Thymus (tissue), 11 donors: ENCODE measurements around the gene MAPK13. TPM values are rescaled to one million over a fixed set of nuclear protein-coding genes. Genes with fewer than 3 reads are reported as not detected.
A peak's percentile ranks its signal among the peaks of the same experiment; 100 is the strongest.

ENCODE experiments used
- DNase-seq, 9 donors: peaks; one replicate each; pipeline ENCODE4 v3.0.0-alpha.2; 2013; ENCODE audit warnings: low spot score in 9 of 9, low read depth in 6 of 9, missing footprints in 1 of 9
- H3K27ac ChIP-seq, 2 donors: one replicate each; pipeline ENCODE4 v1.5.1; 2013; ENCODE audit warnings: control low read depth in 1 of 2, low read depth in 1 of 2, low read length in 1 of 2, mild to moderate bottlenecking in 1 of 2, moderate library complexity in 1 of 2
- H3K27me3 ChIP-seq, 2 donors: one replicate each; pipeline ENCODE4 v1.5.1; 2013; ENCODE audit warnings: low read length in 1 of 2; ENCODE audit not compliant: control insufficient read depth in 2 of 2, insufficient read depth in 1 of 2
- H3K36me3 ChIP-seq, 2 donors: one replicate each; pipeline ENCODE4 v1.5.1; 2013; ENCODE audit warnings: low read length in 1 of 2, mild to moderate bottlenecking in 1 of 2, moderate library complexity in 1 of 2; ENCODE audit not compliant: control insufficient read depth in 2 of 2, insufficient read depth in 2 of 2
- H3K4me1 ChIP-seq, 2 donors: one replicate each; pipeline ENCODE4 v1.5.1; 2013; ENCODE audit warnings: low read length in 2 of 2; ENCODE audit not compliant: control insufficient read depth in 2 of 2, insufficient read depth in 2 of 2
- H3K4me3 ChIP-seq, 2 donors: one replicate each; pipeline ENCODE4 v1.5.1; 2013; ENCODE audit warnings: low read length in 2 of 2, control low read depth in 1 of 2, mild to moderate bottlenecking in 1 of 2
- H3K9me3 ChIP-seq, 2 donors: one replicate each; pipeline ENCODE4 v1.5.1; 2013; ENCODE audit warnings: low read length in 1 of 2, mild to moderate bottlenecking in 1 of 2; ENCODE audit not compliant: control insufficient read depth in 2 of 2, insufficient read depth in 1 of 2
- WGBS: extraction: QIAGEN DNeasy Blood & Tissue Kit; methylation state at CpG from one replicate; pipeline ENCODE4 v1.1.7; 2013; 5-methylcytosine and 5-hydroxymethylcytosine counted together
- polyA plus RNA-seq: library from polyadenylated mRNA; stranded (reverse); fragments of 200-250 nt; gene quantifications from one replicate; pipeline ENCODE4 v1.2.3, GENCODE V29; 2013
- total RNA-seq: library from RNA; stranded (reverse); fragments of 120-200 nt; gene quantifications from one replicate; pipeline ENCODE4 v1.2.4, GENCODE V29; 2013
- donor health status: healthy.

MAPK13 gene
- total and polyA plus RNA-seq, 2 donors: 8.5 to 30.1 TPM

- peak overlapping the region; percentile 84 to 97 for H3K27ac ChIP-seq
- WGBS: 96% methylated on average over 3 of the region's 3 CpGs
- H3K4me3 ChIP-seq: no peak overlapping the region
- H3K4me1 ChIP-seq: peaks cover 37 to 58% of the 10 kb centered on the region in 2 donors
- no peaks in the 10 kb centered on the region for H3K27me3 ChIP-seq
- H3K36me3 ChIP-seq: peaks cover 9 to 45% of the 10 kb centered on the region in 2 donors
- no peaks in the 10 kb centered on the region for H3K9me3 ChIP-seq
- DNase-seq: no peak
Observed at GRCh38 chr6:36110050-36110449, 20.3 kb upstream of the MAPK13 start.

- Histone ChIP-seq H3K4me3 (no peak overlapping the region), H3K9me3 (no peaks in the 10 kb centered on the region), H3K36me3 (peaks cover 9 to 41% of the 10 kb centered on the region in 2 donors), H3K27ac (no peak overlapping the region), H3K4me1 (peaks cover 43 to 65% of the 10 kb centered on the region in 2 donors), H3K27me3 (no peaks in the 10 kb centered on the region)
- no peak for DNase-seq
- WGBS: 98% methylated on average over 4 of the region's 4 CpGs
Observed at GRCh38 chr6:36110863-36111262, 19.4 kb upstream of the MAPK13 start.

GRCh38 chr6:36111526-36111925, 18.8 kb upstream of the MAPK13 start:
- 98% methylated on average over 7 of the region's 7 CpGs for WGBS
- no peak for DNase-seq
- no peaks in the 10 kb centered on the region for H3K27me3 ChIP-seq
- H3K36me3 ChIP-seq: peaks cover 9 to 41% of the 10 kb centered on the region in 2 donors
- no peak overlapping the region for H3K27ac ChIP-seq
- peaks cover 49 to 72% of the 10 kb centered on the region in 2 donors for H3K4me1 ChIP-seq
- H3K4me3 ChIP-seq: no peak overlapping the region
- H3K9me3 ChIP-seq: no peaks in the 10 kb centered on the region

- H3K9me3 ChIP-seq: no peaks in the 10 kb centered on the region
- H3K4me1 ChIP-seq: peaks cover 44 to 76% of the 10 kb centered on the region in 2 donors
- peak overlapping the region; percentile 72 to 85 for H3K27ac ChIP-seq
- no peak overlapping the region for H3K4me3 ChIP-seq
- no peak for DNase-seq
- peaks cover 9 to 30% of the 10 kb centered on the region in 2 donors for H3K36me3 ChIP-seq
- no peaks in the 10 kb centered on the region for H3K27me3 ChIP-seq
Observed at GRCh38 chr6:36113049-36113448, 17.3 kb upstream of the MAPK13 start.

- Histone ChIP-seq H3K4me1 (peaks cover 44 to 76% of the 10 kb centered on the region in 2 donors), H3K27me3 (no peaks in the 10 kb centered on the region), H3K36me3 (peaks cover 9 to 28% of the 10 kb centered on the region in 2 donors), H3K4me3 (no peak overlapping the region), H3K9me3 (no peaks in the 10 kb centered on the region), H3K27ac (peak overlapping the region; percentile 85 to 91)
- peak in 3 of 9 donors; percentile 40 to 78 (median 48) for DNase-seq
- WGBS: 17% methylated on average over 2 of the region's 2 CpGs
Observed at GRCh38 chr6:36113703-36114102, 16.6 kb upstream of the MAPK13 start.

GRCh38 chr6:36114798-36115408, 15.4 kb upstream of the MAPK13 start:
- Histone ChIP-seq H3K4me3 (peak overlapping the region; percentile 1 to 14), H3K27me3 (no peaks in the 10 kb centered on the region), H3K27ac (peak overlapping the region; percentile 85 to 87), H3K4me1 (peaks cover 41 to 77% of the 10 kb centered on the region in 2 donors), H3K9me3 (no peaks in the 10 kb centered on the region), H3K36me3 (peaks cover 9 to 23% of the 10 kb centered on the region in 2 donors)
- peak in 4 of 9 donors; percentile 66 to 87 (median 73) for DNase-seq
- 3% methylated on average over 4 of the region's 4 CpGs for WGBS

- DNase-seq: no peak
- Histone ChIP-seq H3K4me3 (no peak overlapping the region), H3K27me3 (no peaks in the 10 kb centered on the region), H3K9me3 (no peaks in the 10 kb centered on the region), H3K4me1 (peaks cover 41 to 77% of the 10 kb centered on the region in 2 donors), H3K36me3 (peaks cover 5 to 18% of the 10 kb centered on the region in 2 donors), H3K27ac (peak overlapping the region; percentile 85 to 90)
- 83% methylated on average over 10 of the region's 10 CpGs for WGBS
Observed at GRCh38 chr6:36115412-36115811, 14.9 kb upstream of the MAPK13 start.

- H3K27me3 ChIP-seq: no peaks in the 10 kb centered on the region
- H3K4me1 ChIP-seq: peaks cover 50 to 82% of the 10 kb centered on the region in 2 donors
- peaks cover 5 to 17% of the 10 kb centered on the region in 2 donors for H3K36me3 ChIP-seq
- no peak overlapping the region for H3K4me3 ChIP-seq
- no peak overlapping the region for H3K27ac ChIP-seq
- no peaks in the 10 kb centered on the region for H3K9me3 ChIP-seq
- no peak for DNase-seq
- WGBS: 84% methylated on average over 3 of the region's 3 CpGs
Observed at GRCh38 chr6:36116066-36116864, 14.0 kb upstream of the MAPK13 start.

- H3K36me3 ChIP-seq: peaks cover 0 to 13% of the 10 kb centered on the region in 2 donors
- no peaks in the 10 kb centered on the region for H3K9me3 ChIP-seq
- 95% methylated on average over 2 of the region's 2 CpGs for WGBS
- no peak for DNase-seq
- H3K27me3 ChIP-seq: no peaks in the 10 kb centered on the region
- no peak overlapping the region for H3K4me3 ChIP-seq
- H3K4me1 ChIP-seq: peaks cover 54 to 85% of the 10 kb centered on the region in 2 donors
- peak overlapping the region in 1 of 2 donors; percentile 3 for H3K27ac ChIP-seq
Observed at GRCh38 chr6:36116943-36117342, 13.4 kb upstream of the MAPK13 start.
